ENCODE data around the gene TXNRD2.
A peak's percentile ranks its signal among the peaks of the same experiment; 100 is the strongest.

Gene TXNRD2

GRCh38 chr22:19988331-19988808 is 46.8 kb upstream of the TXNRD2 start:
- no peak overlapping the region for H3K4me3 ChIP-seq (ENCODE audit: control insufficient read depth, low read depth, low read length)
- TF ChIP-seq CTCF (conservative IDR thresholded peaks at IDR 0.05; ENCODE audit: control insufficient read depth, insufficient read depth, low read depth, low read length) = no peak

GRCh38 chr22:19987394-19988306 is 46.0 kb upstream of the TXNRD2 start:
- H3K4me3 ChIP-seq (ENCODE audit: control insufficient read depth, low read depth, low read length) = no peak overlapping the region
- TF ChIP-seq CTCF (conservative IDR thresholded peaks at IDR 0.05; ENCODE audit: control insufficient read depth, insufficient read depth, low read depth, low read length) = no peak
- DNase-seq (ENCODE audit: low read depth) = no peak

More at GRCh38 chr22:19988331-19988808, 46.8 kb upstream of the TXNRD2 start:
- DNase-seq (ENCODE audit: low read depth) = no peak

- no peak for TF ChIP-seq CTCF (conservative IDR thresholded peaks at IDR 0.05; ENCODE audit: control insufficient read depth, insufficient read depth, low read depth, low read length)
- DNase-seq (ENCODE audit: low read depth) = peak; percentile 53
- peak overlapping the region; percentile 45 for H3K4me3 ChIP-seq (ENCODE audit: control insufficient read depth, low read depth, low read length)
These were observed 45.1 kb upstream of the TXNRD2 start for GRCh38 chr22:19986410-19987341.

GRCh38 chr22:19986011-19986409 is 44.4 kb upstream of the TXNRD2 start:
- H3K4me3 ChIP-seq (ENCODE audit: control insufficient read depth, low read depth, low read length) = peak overlapping the region; percentile 45
- TF ChIP-seq CTCF (conservative IDR thresholded peaks at IDR 0.05; ENCODE audit: control insufficient read depth, insufficient read depth, low read depth, low read length) = no peak
- DNase-seq (ENCODE audit: low read depth) = no peak

GRCh38 chr22:19984851-19985811 is 43.5 kb upstream of the TXNRD2 start:
- DNase-seq (ENCODE audit: low read depth) = no peak
- no peak for TF ChIP-seq CTCF (conservative IDR thresholded peaks at IDR 0.05; ENCODE audit: control insufficient read depth, insufficient read depth, low read depth, low read length)
- no peak overlapping the region for H3K4me3 ChIP-seq (ENCODE audit: control insufficient read depth, low read depth, low read length)
